Measurements from ENCODE around the gene OR13A1. TPM values are rescaled to one million over a fixed set of nuclear protein-coding genes. Genes with fewer than 3 reads are reported as not detected.

Gene OR13A1
- total RNA-seq, 1 donor from 2014 or later: 0.09 TPM

- DNase-seq (ENCODE audit: low read depth, low spot score): no peak
- no peaks in the 10 kb centered on the region for H3K9me3 Mint-ChIP-seq
- no peak overlapping the region for H3K4me3 Mint-ChIP-seq
- H3K27me3 Mint-ChIP-seq (ENCODE audit: low read depth): peaks cover 5% of the 10 kb centered on the region
- no peaks in the 10 kb centered on the region for H3K36me3 Mint-ChIP-seq (ENCODE audit: low read depth)
- H3K27ac Mint-ChIP-seq (ENCODE audit: unreplicated experiment): no peak overlapping the region
- H3K4me1 Mint-ChIP-seq: no peaks in the 10 kb centered on the region
- TF ChIP-seq CTCF (conservative IDR thresholded peaks at IDR 0.05): no peak
These were observed 59.2 kb downstream of the OR13A1 start for GRCh38 chr10:45256246-45256645.

GRCh38 chr10:45255706-45256105 lies 59.7 kb downstream of the OR13A1 start:
- Mint-ChIP-seq H3K27ac (ENCODE audit: unreplicated experiment) (no peak overlapping the region), H3K4me1 (no peaks in the 10 kb centered on the region), H3K27me3 (ENCODE audit: low read depth) (peaks cover 5% of the 10 kb centered on the region), H3K9me3 (no peaks in the 10 kb centered on the region), H3K36me3 (ENCODE audit: low read depth) (no peaks in the 10 kb centered on the region), H3K4me3 (no peak overlapping the region)
- TF ChIP-seq CTCF (conservative IDR thresholded peaks at IDR 0.05): no peak
- no peak for DNase-seq (ENCODE audit: low read depth, low spot score)

GRCh38 chr10:45254892-45255291 lies 60.5 kb downstream of the OR13A1 start:
- no peaks in the 10 kb centered on the region for H3K36me3 Mint-ChIP-seq (ENCODE audit: low read depth)
- peaks cover 5% of the 10 kb centered on the region for H3K27me3 Mint-ChIP-seq (ENCODE audit: low read depth)

GRCh38 chr10:45253183-45253914 lies 62.1 kb downstream of the OR13A1 start:
- no peak overlapping the region for H3K4me3 Mint-ChIP-seq

More at GRCh38 chr10:45254892-45255291, 60.5 kb downstream of the OR13A1 start:
- TF ChIP-seq CTCF (conservative IDR thresholded peaks at IDR 0.05): no peak
- H3K9me3 Mint-ChIP-seq: peaks cover 3% of the 10 kb centered on the region
- H3K4me1 Mint-ChIP-seq: peaks cover 5% of the 10 kb centered on the region
- no peak overlapping the region for H3K4me3 Mint-ChIP-seq
- H3K27ac Mint-ChIP-seq (ENCODE audit: unreplicated experiment): no peak overlapping the region
- no peak for DNase-seq (ENCODE audit: low read depth, low spot score)

More at GRCh38 chr10:45253183-45253914, 62.1 kb downstream of the OR13A1 start:
- Mint-ChIP-seq H3K36me3 (ENCODE audit: low read depth) (no peaks in the 10 kb centered on the region), H3K4me1 (peaks cover 10% of the 10 kb centered on the region), H3K27me3 (ENCODE audit: low read depth) (peaks cover 5% of the 10 kb centered on the region), H3K27ac (ENCODE audit: unreplicated experiment) (no peak overlapping the region), H3K9me3 (peaks cover 3% of the 10 kb centered on the region)
- no peak for DNase-seq (ENCODE audit: low read depth, low spot score)
- no peak for TF ChIP-seq CTCF (conservative IDR thresholded peaks at IDR 0.05)

Other genes starting within 250 kb of the OR13A1 start
- not detected in 2 replicates for gene ALOX5, start 58.6 kb upstream of the OR13A1 start, total RNA-seq